ENCODE measurements around the gene EIF3D.

DNA sequence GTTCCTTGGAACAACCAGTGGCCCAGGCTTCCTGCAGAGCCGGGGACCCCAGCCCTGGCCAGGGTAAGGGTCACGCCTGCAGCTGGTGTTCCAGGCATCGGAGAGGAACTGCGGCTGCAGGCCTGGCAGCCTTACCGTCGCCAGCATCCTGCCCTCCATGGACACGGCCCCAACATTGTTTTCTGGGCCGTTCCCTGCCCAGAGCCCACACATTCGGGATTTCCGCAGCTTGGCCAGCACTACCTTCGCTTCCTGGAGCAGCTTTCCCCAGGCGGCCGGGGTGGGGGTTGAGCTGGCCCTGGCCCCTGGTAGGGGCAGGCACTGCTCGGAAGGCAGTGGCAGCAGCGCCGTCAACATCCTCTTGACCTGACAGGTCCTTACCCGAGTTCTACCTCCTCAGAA, 65.2 kb downstream of the EIF3D start:
- TF ChIP-seq, protein P1, sequence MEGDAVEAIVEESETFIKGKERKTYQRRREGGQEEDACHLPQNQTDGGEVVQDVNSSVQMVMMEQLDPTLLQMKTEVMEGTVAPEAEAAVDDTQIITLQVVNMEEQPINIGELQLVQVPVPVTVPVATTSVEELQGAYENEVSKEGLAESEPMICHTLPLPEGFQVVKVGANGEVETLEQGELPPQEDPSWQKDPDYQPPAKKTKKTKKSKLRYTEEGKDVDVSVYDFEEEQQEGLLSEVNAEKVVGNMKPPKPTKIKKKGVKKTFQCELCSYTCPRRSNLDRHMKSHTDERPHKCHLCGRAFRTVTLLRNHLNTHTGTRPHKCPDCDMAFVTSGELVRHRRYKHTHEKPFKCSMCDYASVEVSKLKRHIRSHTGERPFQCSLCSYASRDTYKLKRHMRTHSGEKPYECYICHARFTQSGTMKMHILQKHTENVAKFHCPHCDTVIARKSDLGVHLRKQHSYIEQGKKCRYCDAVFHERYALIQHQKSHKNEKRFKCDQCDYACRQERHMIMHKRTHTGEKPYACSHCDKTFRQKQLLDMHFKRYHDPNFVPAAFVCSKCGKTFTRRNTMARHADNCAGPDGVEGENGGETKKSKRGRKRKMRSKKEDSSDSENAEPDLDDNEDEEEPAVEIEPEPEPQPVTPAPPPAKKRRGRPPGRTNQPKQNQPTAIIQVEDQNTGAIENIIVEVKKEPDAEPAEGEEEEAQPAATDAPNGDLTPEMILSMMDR (IDR thresholded peaks at IDR 0.05; ENCODE audit: low read length) = no peak
- no peak for TF ChIP-seq EZH2 (optimal IDR thresholded peaks at IDR 0.05; ENCODE audit: low read depth, low read length)
